GM18870 (cell line): ENCODE results near the gene PRG3.

Experiments used
- ATAC-seq: cut with Tn5 transposase; IDR thresholded peaks from one replicate; pipeline ENCODE4 v1.9.1; 2021; ENCODE audit warnings: moderate library complexity; ENCODE audit not compliant: unreplicated experiment

Gene PRG3

GRCh38 chr11:57391539-57391938 is 10.6 kb upstream of the PRG3 start:
- ATAC-seq = no peak

- ATAC-seq = no peak
Measured at GRCh38 chr11:57391111-57391510, 10.2 kb upstream of the PRG3 start.

- ATAC-seq = no peak
Measured at GRCh38 chr11:57390535-57390934, 9.6 kb upstream of the PRG3 start, which contains the start of gene PRG2. PRG2 (minus strand) TSS chr11:57390650; CDS start chr11:57389944, 706 bp downstream.

GRCh38 chr11:57387289-57388030 is 6.5 kb upstream of the PRG3 start:
- no peak for ATAC-seq

GRCh38 chr11:57386178-57386940 is 5.4 kb upstream of the PRG3 start:
- ATAC-seq = no peak

GRCh38 chr11:57379732-57380131 is 1.2 kb downstream of the PRG3 start:
- no peak for ATAC-seq

GRCh38 chr11:57378186-57378585 is 2.8 kb downstream of the PRG3 start:
- no peak for ATAC-seq

- ATAC-seq = no peak
Measured at GRCh38 chr11:57377107-57377506, 3.8 kb downstream of the PRG3 start.

GRCh38 chr11:57376095-57377090 is 4.6 kb downstream of the PRG3 start:
- no peak for ATAC-seq

- no peak for ATAC-seq
Measured at GRCh38 chr11:57375490-57375889, 5.5 kb downstream of the PRG3 start.

GRCh38 chr11:57374966-57375365 is 6.0 kb downstream of the PRG3 start:
- no peak for ATAC-seq

- no peak for ATAC-seq
Measured at GRCh38 chr11:57373146-57373545, 7.8 kb downstream of the PRG3 start.

- ATAC-seq = no peak
Measured at GRCh38 chr11:57370941-57371340, 10.0 kb downstream of the PRG3 start.

- no peak for ATAC-seq
Measured at GRCh38 chr11:57370251-57370650, 10.7 kb downstream of the PRG3 start.

- ATAC-seq = no peak
Measured at GRCh38 chr11:57368845-57369232, 12.1 kb downstream of the PRG3 start.

- ATAC-seq = no peak
Measured at GRCh38 chr11:57368106-57368844, 12.7 kb downstream of the PRG3 start.

GRCh38 chr11:57364851-57365660 is 15.9 kb downstream of the PRG3 start:
- no peak for ATAC-seq

- ATAC-seq = no peak
Measured at GRCh38 chr11:57363131-57364080, 17.5 kb downstream of the PRG3 start.
